Osteoblast (primary cell): Measurements from ENCODE around the gene ANGEL2. TPM values are rescaled to one million over a fixed set of nuclear protein-coding genes. Genes with fewer than 3 reads are reported as not detected.

Experiments
- DNase-seq: peaks from one replicate; pipeline ENCODE4 v3.0.0; 2011; ENCODE audit warnings: low spot score, mixed read lengths; ENCODE audit not compliant: insufficient read length; ENCODE audit errors: missing footprints
- H2AFZ ChIP-seq: 2 replicates; pipeline ENCODE4 v1.6.0; 2011; ENCODE audit warnings: mild to moderate bottlenecking, low read length
- H3K27ac ChIP-seq: 2 replicates; pipeline ENCODE4 v1.5.1; 2011; ENCODE audit warnings: mild to moderate bottlenecking, low read depth, low read length, moderate library complexity
- H3K27me3 ChIP-seq: 2 replicates; pipeline ENCODE4 v1.6.0; 2012; ENCODE audit warnings: mild to moderate bottlenecking, control low read depth, inconsistent platforms, low read length, moderate library complexity; ENCODE audit not compliant: insufficient read depth
- H3K36me3 ChIP-seq: 2 replicates; pipeline ENCODE4 v1.5.1; 2011; ENCODE audit warnings: mild to moderate bottlenecking, low read length, control low read depth, moderate library complexity; ENCODE audit not compliant: insufficient read depth
- H3K4me1 ChIP-seq: 2 replicates; pipeline ENCODE4 v1.5.1; 2011; ENCODE audit warnings: mild to moderate bottlenecking, low read length, control low read depth, moderate library complexity; ENCODE audit not compliant: insufficient read depth
- H3K4me2 ChIP-seq: 2 replicates; pipeline ENCODE4 v1.6.0; 2011; ENCODE audit warnings: mild to moderate bottlenecking, low read length; ENCODE audit not compliant: insufficient read depth
- H3K4me3 ChIP-seq: fragments of 200-600 bp; sonication (generic); 3 replicates; pipeline ENCODE4 v1.5.1; 2012; ENCODE audit warnings: mild to moderate bottlenecking, low read length, inconsistent platforms; ENCODE audit not compliant: insufficient read depth
- H3K79me2 ChIP-seq: 2 replicates; pipeline ENCODE4 v1.6.0; 2012; ENCODE audit warnings: mild to moderate bottlenecking, low read length, control low read depth, inconsistent platforms; ENCODE audit not compliant: insufficient read depth
- H3K9me3 ChIP-seq: 2 replicates; pipeline ENCODE4 v1.5.1; 2011; ENCODE audit warnings: low read depth, low read length, control low read depth
- H4K20me1 ChIP-seq: 2 replicates; pipeline ENCODE4 v1.6.0; 2012; ENCODE audit warnings: mild to moderate bottlenecking, low read length, control low read depth; ENCODE audit not compliant: insufficient read depth
- total RNA-seq: library from RNA; depleted of rRNA; stranded (reverse); fragments of >200 nt; gene quantifications from 2 replicates; pipeline ENCODE4 v1.2.3, GENCODE V29; 2012
- TF ChIP-seq, protein P1 (sequence below): IDR thresholded peaks from 2 replicates; pipeline ENCODE4 v1.5.1; 2011; ENCODE audit warnings: mild to moderate bottlenecking, low read depth, low read length, moderate library complexity; ENCODE audit errors: extremely low read depth

ANGEL2 gene
- total RNA-seq, 1 donor, result 46.3 TPM

DNA sequence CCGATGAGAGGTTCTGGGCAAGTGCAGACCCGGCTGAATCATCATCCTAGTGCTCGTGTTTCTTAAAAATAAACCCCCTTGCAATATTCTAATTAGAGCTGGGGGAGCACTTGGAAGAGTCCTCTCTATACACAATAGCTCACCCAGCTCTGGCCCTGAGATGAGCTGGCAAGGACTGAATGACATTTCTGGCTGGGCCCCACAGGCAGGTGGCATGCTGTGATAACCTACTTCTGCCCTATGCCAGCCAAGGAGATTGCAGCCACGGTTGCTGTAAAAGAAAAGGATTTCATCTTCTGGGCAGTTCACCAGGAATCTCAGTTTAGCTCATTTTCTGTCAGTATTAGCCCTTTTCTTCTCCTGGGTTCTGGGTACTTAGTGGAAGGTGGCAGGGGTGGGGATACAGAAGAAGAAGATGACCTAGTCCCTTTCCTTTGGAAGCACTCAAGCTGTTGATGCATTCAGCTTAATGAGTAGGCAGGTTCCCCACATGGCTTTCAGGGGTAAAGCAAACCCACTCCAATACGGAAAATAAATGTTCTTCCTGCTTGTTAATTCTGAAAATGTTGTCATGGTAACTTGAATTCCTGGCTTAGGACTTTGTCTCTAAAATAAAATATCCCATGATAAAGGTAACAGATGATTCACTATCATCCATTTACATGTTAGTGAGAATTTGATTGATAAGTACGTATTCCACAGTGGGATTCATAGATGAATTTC lies 33.1 kb downstream of the ANGEL2 start:
- no peak for DNase-seq
- no peaks in the 10 kb centered on the region for H3K9me3 ChIP-seq
- no peaks in the 10 kb centered on the region for H4K20me1 ChIP-seq
- H3K4me2 ChIP-seq, result no peak overlapping the region
- H3K4me1 ChIP-seq, result peaks cover 3% of the 10 kb centered on the region
- no peak overlapping the region for H2AFZ ChIP-seq
- H3K27me3 ChIP-seq, result no peaks in the 10 kb centered on the region
- no peak overlapping the region for H3K27ac ChIP-seq
- H3K79me2 ChIP-seq, result no peaks in the 10 kb centered on the region
- TF ChIP-seq, protein P1, sequence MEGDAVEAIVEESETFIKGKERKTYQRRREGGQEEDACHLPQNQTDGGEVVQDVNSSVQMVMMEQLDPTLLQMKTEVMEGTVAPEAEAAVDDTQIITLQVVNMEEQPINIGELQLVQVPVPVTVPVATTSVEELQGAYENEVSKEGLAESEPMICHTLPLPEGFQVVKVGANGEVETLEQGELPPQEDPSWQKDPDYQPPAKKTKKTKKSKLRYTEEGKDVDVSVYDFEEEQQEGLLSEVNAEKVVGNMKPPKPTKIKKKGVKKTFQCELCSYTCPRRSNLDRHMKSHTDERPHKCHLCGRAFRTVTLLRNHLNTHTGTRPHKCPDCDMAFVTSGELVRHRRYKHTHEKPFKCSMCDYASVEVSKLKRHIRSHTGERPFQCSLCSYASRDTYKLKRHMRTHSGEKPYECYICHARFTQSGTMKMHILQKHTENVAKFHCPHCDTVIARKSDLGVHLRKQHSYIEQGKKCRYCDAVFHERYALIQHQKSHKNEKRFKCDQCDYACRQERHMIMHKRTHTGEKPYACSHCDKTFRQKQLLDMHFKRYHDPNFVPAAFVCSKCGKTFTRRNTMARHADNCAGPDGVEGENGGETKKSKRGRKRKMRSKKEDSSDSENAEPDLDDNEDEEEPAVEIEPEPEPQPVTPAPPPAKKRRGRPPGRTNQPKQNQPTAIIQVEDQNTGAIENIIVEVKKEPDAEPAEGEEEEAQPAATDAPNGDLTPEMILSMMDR, result no peak
- no peaks in the 10 kb centered on the region for H3K36me3 ChIP-seq
- no peak overlapping the region for H3K4me3 ChIP-seq

DNA sequence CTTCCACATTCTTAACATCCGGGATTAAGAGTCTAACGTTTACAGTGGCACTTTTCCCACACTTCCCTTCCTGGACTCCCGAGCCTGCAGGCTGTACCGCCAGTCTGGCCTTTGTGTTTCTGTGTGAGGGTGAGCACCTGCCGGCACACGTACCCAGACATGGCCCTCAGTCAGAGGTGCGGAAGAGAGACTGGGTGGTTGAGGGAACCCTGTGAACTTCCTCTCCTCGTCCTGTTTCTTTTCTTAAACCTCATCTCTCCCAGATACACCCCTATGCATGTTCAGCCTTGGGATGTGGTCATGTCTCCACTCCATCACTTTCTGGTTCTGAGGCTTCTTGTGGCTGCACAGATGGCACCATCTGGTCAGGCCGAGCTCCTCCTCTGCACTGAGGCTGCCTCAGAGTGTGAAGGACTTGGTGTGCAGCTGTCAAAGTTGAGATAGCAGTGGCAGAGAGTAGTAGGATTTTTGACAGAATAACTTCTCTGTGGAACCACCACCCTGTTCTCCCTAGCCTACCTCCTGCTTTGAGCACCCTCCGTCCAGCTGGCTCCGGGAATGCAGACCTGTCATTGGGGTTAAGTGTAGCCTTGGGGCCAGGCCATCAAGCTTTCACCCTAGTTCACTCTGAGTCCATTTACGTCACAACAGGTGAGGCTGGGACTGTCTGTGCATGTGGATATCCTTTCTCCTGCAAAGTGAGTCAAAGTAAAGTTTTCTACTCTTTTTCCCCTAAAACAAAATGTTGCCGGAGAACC lies 33.9 kb downstream of the ANGEL2 start:
- no peaks in the 10 kb centered on the region for H3K9me3 ChIP-seq
- no peak for DNase-seq
- H3K4me2 ChIP-seq, result no peak overlapping the region

DNA sequence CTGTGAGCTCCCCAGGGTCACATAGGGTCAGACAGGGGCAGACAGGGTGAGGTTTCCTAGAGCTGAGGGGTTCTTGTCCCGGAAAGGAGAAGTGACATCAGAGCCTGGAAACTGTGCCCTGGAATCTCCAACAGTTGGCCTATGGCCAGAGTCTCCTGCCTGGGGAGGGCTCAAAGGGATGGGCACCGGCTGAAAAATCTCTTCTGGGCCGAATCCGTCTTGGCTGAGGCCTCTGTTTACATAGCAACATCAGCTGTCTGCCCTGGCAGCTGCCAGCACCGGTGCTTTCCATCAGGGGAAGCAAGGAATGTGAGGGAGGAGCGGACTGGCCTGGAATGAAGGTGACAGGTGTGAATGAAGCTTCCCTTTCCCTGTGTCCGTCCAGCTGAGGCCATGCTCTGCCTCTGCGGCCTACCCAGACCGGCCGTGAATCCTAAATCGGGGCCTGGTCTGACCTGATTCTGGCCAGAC lies 34.6 kb downstream of the ANGEL2 start:
- Histone ChIP-seq H4K20me1 (no peaks in the 10 kb centered on the region), H3K9me3 (no peaks in the 10 kb centered on the region), H3K4me2 (no peak overlapping the region), H3K27me3 (no peaks in the 10 kb centered on the region), H2AFZ (no peak overlapping the region), H3K4me1 (peaks cover 3% of the 10 kb centered on the region), H3K4me3 (no peak overlapping the region), H3K79me2 (no peaks in the 10 kb centered on the region), H3K27ac (no peak overlapping the region), H3K36me3 (no peaks in the 10 kb centered on the region)
- DNase-seq, result no peak
- TF ChIP-seq, protein P1, result no peak

More for the DNA sequence above, 33.9 kb downstream of the ANGEL2 start:
- no peak overlapping the region for H3K4me3 ChIP-seq
- H2AFZ ChIP-seq, result no peak overlapping the region
- H3K27me3 ChIP-seq, result no peaks in the 10 kb centered on the region
- no peaks in the 10 kb centered on the region for H4K20me1 ChIP-seq
- TF ChIP-seq, protein P1, result no peak
- no peaks in the 10 kb centered on the region for H3K79me2 ChIP-seq
- H3K36me3 ChIP-seq, result no peaks in the 10 kb centered on the region
- peaks cover 3% of the 10 kb centered on the region for H3K4me1 ChIP-seq
- no peak overlapping the region for H3K27ac ChIP-seq
